ENCODE measurements around the gene IGF2BP2.
"Not testable (repeated sequence)": the region's sequence is repeated elsewhere in the genome, so short reads cannot be mapped to it uniquely, and the experiment has no call there.

IGF2BP2 gene

GRCh38 chr3:185847506-185847905 is 22.7 kb upstream of the IGF2BP2 start:
- no peaks in the 10 kb centered on the region for H3K4me1 Mint-ChIP-seq
- H3K27me3 Mint-ChIP-seq: no peaks in the 10 kb centered on the region
- H3K9me3 Mint-ChIP-seq: no peaks in the 10 kb centered on the region
- no peaks in the 10 kb centered on the region for H3K36me3 Mint-ChIP-seq
- no peak overlapping the region for H3K4me3 Mint-ChIP-seq
- H3K27ac Mint-ChIP-seq: no peak overlapping the region

- Mint-ChIP-seq H3K36me3 (no peaks in the 10 kb centered on the region), H3K9me3 (no peaks in the 10 kb centered on the region), H3K4me1 (no peaks in the 10 kb centered on the region), H3K27ac (no peak overlapping the region), H3K4me3 (no peak overlapping the region), H3K27me3 (peaks cover 3% of the 10 kb centered on the region)
Observed at GRCh38 chr3:185846037-185846436, 21.2 kb upstream of the IGF2BP2 start.

GRCh38 chr3:185844051-185844450 is 19.2 kb upstream of the IGF2BP2 start:
- H3K27ac Mint-ChIP-seq: no peak overlapping the region
- no peak overlapping the region for H3K4me3 Mint-ChIP-seq
- no peaks in the 10 kb centered on the region for H3K36me3 Mint-ChIP-seq
- no peaks in the 10 kb centered on the region for H3K4me1 Mint-ChIP-seq
- H3K27me3 Mint-ChIP-seq: peaks cover 4% of the 10 kb centered on the region
- H3K9me3 Mint-ChIP-seq: no peaks in the 10 kb centered on the region

- Mint-ChIP-seq H3K4me3 (no peak overlapping the region), H3K27ac (no peak overlapping the region), H3K27me3 (peaks cover 5% of the 10 kb centered on the region), H3K9me3 (no peaks in the 10 kb centered on the region), H3K36me3 (no peaks in the 10 kb centered on the region), H3K4me1 (no peaks in the 10 kb centered on the region)
Observed at GRCh38 chr3:185843635-185844034, 18.8 kb upstream of the IGF2BP2 start.

- H3K4me1 Mint-ChIP-seq: no peaks in the 10 kb centered on the region
- no peaks in the 10 kb centered on the region for H3K9me3 Mint-ChIP-seq
- H3K27ac Mint-ChIP-seq: no peak overlapping the region
- no peak overlapping the region for H3K4me3 Mint-ChIP-seq
- peaks cover 5% of the 10 kb centered on the region for H3K27me3 Mint-ChIP-seq
- no peaks in the 10 kb centered on the region for H3K36me3 Mint-ChIP-seq
Observed at GRCh38 chr3:185843126-185843525, 18.3 kb upstream of the IGF2BP2 start.

GRCh38 chr3:185842241-185842640 is 17.4 kb upstream of the IGF2BP2 start:
- Mint-ChIP-seq H3K4me1 (no peaks in the 10 kb centered on the region), H3K9me3 (no peaks in the 10 kb centered on the region), H3K36me3 (no peaks in the 10 kb centered on the region), H3K27me3 (peaks cover 7% of the 10 kb centered on the region), H3K27ac (no peak overlapping the region), H3K4me3 (no peak overlapping the region)

- H3K36me3 Mint-ChIP-seq, H3K4me3 Mint-ChIP-seq, H3K4me1 Mint-ChIP-seq, H3K27ac Mint-ChIP-seq, H3K9me3 Mint-ChIP-seq: not testable (repeated sequence)
- H3K27me3 Mint-ChIP-seq: peaks cover 12% of the 10 kb centered on the region
Observed at GRCh38 chr3:185838417-185838989, 13.7 kb upstream of the IGF2BP2 start.

- Mint-ChIP-seq H3K36me3 (no peaks in the 10 kb centered on the region), H3K27ac (no peak overlapping the region), H3K9me3 (no peaks in the 10 kb centered on the region), H3K4me3 (no peak overlapping the region), H3K4me1 (no peaks in the 10 kb centered on the region), H3K27me3 (peaks cover 12% of the 10 kb centered on the region)
Observed at GRCh38 chr3:185837414-185837813, 12.6 kb upstream of the IGF2BP2 start.

- H3K36me3 Mint-ChIP-seq: no peaks in the 10 kb centered on the region
- no peaks in the 10 kb centered on the region for H3K9me3 Mint-ChIP-seq
- no peaks in the 10 kb centered on the region for H3K4me1 Mint-ChIP-seq
- peaks cover 34% of the 10 kb centered on the region for H3K27me3 Mint-ChIP-seq
- H3K27ac Mint-ChIP-seq: no peak overlapping the region
- H3K4me3 Mint-ChIP-seq: no peak overlapping the region
Observed at GRCh38 chr3:185831990-185832389, 7.1 kb upstream of the IGF2BP2 start.

- Mint-ChIP-seq H3K4me3 (no peak overlapping the region), H3K27me3 (peaks cover 42% of the 10 kb centered on the region), H3K9me3 (no peaks in the 10 kb centered on the region), H3K27ac (no peak overlapping the region), H3K36me3 (no peaks in the 10 kb centered on the region), H3K4me1 (peaks cover 4% of the 10 kb centered on the region)
Observed at GRCh38 chr3:185831195-185831594, 6.4 kb upstream of the IGF2BP2 start.

GRCh38 chr3:185830018-185830797 is 5.4 kb upstream of the IGF2BP2 start:
- Mint-ChIP-seq H3K36me3 (no peaks in the 10 kb centered on the region), H3K9me3 (no peaks in the 10 kb centered on the region), H3K4me3 (no peak overlapping the region), H3K27ac (no peak overlapping the region), H3K27me3 (peaks cover 43% of the 10 kb centered on the region), H3K4me1 (peaks cover 4% of the 10 kb centered on the region)

GRCh38 chr3:185828755-185829154 is 3.9 kb upstream of the IGF2BP2 start:
- no peaks in the 10 kb centered on the region for H3K36me3 Mint-ChIP-seq
- peaks cover 10% of the 10 kb centered on the region for H3K4me1 Mint-ChIP-seq
- no peaks in the 10 kb centered on the region for H3K9me3 Mint-ChIP-seq
- H3K27ac Mint-ChIP-seq: no peak overlapping the region
- H3K27me3 Mint-ChIP-seq: peaks cover 40% of the 10 kb centered on the region
- no peak overlapping the region for H3K4me3 Mint-ChIP-seq

- peak overlapping the region; percentile 30 for H3K27ac Mint-ChIP-seq
- H3K36me3 Mint-ChIP-seq: no peaks in the 10 kb centered on the region
- no peak overlapping the region for H3K4me3 Mint-ChIP-seq
- peaks cover 16% of the 10 kb centered on the region for H3K4me1 Mint-ChIP-seq
- peaks cover 43% of the 10 kb centered on the region for H3K27me3 Mint-ChIP-seq
- no peaks in the 10 kb centered on the region for H3K9me3 Mint-ChIP-seq
Observed at GRCh38 chr3:185827595-185828344, 2.9 kb upstream of the IGF2BP2 start.

- Mint-ChIP-seq H3K36me3 (no peaks in the 10 kb centered on the region), H3K27ac (no peak overlapping the region), H3K27me3 (peaks cover 51% of the 10 kb centered on the region), H3K4me3 (peak overlapping the region; percentile 81), H3K4me1 (peaks cover 17% of the 10 kb centered on the region), H3K9me3 (no peaks in the 10 kb centered on the region)
Observed at GRCh38 chr3:185825639-185826481, 1.0 kb upstream of the IGF2BP2 start.

Data from activated naive CD4-positive, alpha-beta T cell treated with anti-CD3 and anti-CD28 coated beads, Interleukin-2, amount 50 U/mL, for 24 hours (primary cell).